Ammon's horn (tissue), 1 donor: Measurements from ENCODE around the gene TMEM82.

Experiments used
- DNase-seq: peaks from one replicate; pipeline ENCODE4 v3.0.0-alpha.2; 2016; ENCODE audit warnings: low spot score

Gene TMEM82

DNA sequence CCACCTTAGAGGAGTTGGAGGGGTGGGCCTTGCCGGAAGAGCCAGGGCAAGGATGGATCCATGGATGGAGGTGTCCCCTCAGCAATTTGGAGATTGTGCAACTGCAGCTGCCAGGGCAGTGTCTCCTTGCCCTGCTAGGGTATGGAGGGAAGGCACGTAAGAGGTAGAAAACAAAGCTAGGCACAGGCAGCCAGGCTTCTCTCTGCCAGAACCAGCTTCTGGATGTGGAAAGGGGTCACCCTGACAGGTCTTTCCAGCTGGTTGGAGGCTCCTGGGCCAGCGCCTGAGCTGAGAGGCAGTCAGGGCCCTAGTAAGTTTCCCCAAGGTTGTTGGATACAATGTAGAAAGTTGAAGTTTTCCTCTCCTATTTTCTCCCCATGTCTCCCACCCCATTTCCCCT is 21.4 kb upstream of the TMEM82 start:
- DNase-seq: no peak

DNA sequence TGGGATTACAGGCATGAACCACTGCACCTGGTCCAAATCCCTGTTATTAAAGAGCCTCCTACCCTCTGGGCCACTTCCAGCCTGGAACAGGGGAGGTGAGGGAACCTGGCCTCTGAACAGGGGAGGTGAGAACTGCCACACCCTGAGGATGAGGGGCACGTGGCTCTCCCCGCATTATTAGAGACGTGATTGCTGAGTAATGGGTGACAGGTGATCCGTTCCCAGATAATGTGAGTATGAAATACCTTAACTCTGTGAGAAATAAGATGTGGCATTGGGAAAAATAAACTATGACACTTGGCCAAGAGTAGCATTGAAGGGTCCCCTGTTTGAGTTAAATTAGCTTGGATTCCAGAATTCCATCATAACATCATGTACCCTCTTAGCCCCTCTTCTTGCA is 19.9 kb upstream of the TMEM82 start:
- no peak for DNase-seq

DNA sequence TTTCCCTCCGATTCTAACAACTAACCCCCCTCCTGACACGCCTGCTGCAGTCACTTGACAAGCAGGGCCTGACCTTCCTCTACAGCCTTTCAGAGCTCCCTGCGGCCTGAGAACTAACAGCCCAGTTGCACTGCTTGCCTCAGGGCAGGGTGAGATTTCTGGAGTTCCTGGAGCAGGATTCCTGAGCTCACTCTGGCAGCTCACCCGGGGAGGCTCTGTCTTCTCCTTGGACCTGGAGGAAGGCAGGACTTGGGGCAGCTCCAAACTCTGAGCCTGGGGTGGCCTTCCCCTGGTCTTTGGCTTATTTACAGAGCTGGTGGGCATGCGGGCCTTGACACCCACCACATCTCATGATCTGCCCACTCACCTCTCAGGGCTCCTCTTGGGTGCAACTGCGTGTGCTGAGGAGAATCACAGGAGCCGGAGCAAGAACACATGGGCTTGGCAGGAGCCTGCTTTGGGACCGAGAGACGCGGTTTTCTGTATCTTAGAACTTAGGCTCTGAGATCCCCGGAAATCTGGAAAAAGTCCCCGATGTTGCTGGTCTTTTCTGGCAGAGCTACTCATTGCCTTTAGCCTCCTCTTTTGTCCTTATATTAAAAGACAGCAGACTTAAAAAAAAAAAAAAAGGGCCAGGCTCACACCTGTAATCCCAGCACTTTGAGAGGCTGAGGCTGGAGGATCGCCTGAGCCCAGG is 19.3 kb upstream of the TMEM82 start:
- no peak for DNase-seq

DNA sequence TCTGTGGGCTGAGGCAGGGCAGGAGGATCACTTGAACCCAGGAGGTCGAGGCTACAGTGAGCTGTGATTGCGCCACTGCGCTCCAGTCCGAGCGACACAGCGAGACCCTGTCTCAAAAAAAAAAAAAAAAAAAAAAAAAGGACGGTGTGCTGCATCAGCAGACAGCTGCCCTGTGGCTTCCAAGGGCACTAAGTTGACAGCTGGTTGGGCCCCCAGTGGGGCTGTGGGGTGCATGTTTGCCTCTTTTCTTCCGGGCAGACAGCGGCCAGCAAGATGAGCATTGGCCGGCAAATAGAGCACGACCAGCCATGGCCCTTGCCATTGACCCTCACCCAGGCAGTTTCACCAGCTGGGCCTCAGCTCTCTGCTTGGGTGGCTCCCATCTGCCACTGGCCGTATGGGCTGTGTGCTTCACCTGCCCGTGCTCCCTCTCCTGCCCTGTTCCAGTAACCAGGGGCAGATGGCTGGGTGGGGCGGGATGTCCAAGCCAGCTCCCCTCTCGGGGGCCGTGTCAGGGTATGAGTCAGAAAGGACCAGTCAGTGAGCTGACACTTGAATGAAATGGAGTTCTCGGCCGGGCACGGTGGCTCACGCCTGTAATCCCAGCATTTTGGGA is 18.6 kb upstream of the TMEM82 start:
- no peak for DNase-seq

DNA sequence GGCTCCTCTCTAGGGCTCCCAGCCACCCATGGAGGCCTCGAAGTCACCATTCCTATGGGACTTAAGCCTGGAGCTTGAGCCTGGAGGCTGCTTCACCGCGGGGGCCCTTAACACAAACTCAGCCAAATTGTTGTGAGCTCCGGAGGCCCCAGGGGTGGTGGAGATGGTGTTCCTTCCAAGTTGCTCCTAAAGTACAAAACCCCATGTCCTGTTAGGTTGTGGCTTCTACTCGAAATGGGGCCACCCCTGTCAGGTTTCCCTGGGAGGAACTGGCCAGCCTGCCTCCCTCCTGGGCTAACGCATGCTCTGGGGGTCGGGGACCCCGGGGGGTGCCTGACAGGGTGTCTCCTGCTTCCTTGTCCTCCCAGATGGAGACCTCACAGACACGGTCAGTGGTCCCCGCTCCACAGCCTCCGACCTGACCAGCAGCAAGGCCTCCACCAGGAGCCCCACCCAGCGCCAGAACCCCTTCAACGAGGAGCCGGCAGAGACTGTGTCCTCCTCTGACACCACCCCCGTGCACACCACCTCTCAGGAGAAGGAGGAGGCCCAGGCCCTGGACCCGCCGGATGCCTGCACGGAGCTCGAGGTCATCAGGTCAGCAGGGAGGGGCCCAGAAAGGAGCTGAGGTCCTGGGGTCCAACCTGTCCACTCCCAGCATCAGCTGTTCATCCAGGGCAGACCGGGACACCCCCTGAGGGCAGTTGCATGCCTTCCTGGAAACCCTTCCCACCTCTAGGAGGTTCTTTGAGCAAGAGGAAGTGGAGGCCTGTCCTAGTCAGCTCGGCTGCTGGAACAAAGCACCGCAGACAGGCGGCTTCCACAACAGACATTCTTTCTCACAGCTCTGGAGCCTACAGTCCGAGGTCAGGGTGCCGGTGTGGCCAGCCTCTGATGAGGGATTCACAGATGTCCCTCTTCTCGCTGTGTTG is 17.1 kb upstream of the TMEM82 start:
- no peak for DNase-seq

DNA sequence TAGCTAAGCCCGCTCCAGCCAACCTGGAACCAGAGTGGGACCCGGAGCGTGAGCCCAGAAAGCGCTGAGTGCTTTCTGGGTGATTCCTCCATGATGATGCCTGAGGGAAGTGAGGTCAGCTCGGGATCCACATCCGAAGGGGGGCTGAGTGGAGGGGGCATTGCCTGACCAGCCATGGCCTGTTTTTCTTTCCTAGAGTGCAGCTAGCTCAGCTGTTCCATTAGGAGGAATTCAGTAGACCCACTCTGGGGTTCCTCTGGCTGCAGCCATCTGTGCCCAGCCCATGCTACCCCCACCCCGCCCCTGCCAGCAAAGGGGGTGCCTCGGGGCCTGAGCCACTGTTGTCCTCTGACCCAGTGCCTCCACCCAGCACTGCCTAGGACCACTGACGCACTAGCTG is 15.8 kb upstream of the TMEM82 start:
- DNase-seq: no peak

DNA sequence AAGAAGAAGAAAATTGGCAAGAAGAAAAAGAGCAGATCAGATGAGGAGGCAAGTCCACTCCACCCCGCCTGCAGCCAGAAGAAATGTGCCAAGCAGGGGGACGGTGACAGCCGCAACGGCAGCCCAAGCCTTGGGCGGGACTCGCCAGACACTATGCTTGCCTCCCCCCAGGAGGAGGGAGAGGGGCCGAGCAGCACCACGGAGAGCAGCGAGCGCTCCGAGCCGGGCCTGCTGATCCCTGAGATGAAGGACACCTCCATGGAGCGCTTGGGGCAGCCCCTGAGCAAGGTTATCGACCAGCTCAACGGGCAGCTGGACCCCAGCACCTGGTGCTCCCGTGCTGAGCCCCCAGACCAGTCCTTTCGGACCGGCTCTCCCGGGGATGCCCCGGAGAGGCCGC is 15.3 kb upstream of the TMEM82 start:
- no peak for DNase-seq

DNA sequence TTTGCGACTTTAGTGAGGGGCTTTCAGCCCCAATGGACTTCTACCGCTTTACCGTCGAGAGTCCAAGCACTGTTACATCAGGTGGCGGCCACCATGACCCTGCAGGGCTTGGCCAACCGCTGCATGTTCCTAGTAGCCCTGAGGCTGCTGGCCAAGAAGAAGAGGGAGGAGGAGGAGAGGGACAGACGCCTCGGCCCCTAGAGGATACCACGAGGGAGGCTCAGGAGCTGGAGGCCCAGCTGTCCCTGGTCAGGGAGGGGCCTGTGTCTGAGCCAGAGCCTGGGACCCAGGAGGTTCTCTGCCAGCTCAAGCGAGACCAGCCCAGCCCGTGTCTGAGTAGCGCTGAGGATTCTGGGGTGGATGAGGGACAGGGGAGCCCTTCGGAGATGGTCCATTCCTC is 14.9 kb upstream of the TMEM82 start:
- DNase-seq: no peak

DNA sequence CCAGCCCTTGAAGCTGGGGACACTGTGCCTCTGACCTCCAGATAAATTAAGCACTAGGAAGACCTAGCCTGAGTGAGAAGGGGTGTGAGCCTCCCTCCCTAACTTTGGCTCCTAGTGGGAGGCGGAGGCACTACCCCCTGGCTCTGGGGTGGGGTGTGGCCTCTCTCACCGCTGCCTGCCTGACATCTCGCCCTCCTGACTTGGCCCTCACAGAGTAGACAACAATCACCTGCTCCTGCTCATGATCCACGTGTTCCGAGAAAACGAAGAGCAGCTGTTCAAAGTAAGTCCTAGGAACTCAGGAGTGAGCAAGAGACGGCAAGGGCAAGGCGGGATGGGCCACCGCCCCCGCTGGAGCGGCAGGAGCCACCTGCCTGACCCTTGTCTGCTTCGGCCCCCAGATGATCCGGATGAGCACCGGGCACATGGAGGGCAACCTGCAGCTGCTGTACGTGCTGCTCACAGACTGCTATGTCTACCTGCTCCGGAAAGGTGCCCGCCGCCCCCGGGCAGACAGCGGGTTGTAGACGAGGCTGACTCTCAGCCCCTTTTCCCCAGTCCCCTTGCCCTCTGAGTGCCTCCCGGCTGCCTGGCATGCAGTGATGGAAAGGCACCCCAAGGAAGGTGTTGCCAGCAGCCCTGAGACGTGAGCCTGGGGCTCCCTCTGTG is 14.3 kb upstream of the TMEM82 start:
- DNase-seq: no peak

DNA sequence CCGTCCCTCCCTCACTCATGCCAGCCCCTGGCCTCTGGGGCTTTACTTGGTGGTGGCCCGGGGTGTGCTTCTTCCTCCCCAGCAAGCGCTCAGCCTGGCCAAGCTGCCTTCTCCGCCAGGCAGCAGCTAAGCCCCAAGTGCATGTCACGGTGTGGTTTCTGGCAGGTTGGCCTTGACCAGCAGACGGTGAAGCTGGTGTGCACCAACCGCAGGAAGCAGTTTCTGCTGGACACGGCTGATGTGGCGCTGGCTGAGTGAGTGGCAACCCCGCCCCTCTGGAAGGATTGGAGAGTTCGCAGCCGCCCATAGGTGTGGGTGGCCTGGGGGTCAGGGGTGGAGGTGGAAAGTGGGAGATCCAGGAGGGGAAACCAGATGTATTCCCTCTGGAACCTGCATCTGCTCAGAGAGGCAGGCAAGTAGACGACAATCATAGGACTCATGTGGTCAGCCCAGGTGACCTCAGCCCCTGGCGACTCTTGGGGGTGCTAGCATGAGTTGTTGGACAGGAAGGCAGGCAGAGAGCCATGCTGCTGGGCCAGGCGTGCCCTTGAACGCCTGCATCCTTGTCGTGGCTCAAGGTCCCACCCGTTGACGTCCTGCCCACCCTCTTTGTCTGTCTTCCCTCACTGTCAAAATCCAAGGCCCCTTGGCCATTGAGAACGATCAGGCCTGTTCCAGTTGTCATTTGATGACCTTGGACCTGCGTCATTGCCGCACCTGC is 13.2 kb upstream of the TMEM82 start:
- no peak for DNase-seq

DNA sequence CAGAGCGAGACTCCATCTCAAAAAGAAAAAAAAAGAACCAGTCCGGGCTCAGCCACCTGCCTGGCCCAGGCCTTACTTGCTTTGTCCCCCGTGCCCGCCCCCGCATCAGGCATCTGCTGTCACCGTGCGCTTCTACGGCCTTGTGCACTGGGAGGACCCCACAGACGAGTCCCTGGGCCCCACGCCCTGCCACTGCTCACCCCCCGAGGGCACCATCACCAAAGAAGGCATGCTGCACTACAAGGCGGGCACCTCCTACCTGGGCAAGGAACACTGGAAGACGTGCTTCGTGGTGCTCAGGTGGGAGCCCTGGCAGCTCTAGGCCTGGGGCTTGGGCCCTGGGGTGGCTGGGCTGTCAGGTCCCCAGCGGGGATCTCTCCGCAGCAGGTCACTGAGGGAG is 11.9 kb upstream of the TMEM82 start:
- DNase-seq: no peak

DNA sequence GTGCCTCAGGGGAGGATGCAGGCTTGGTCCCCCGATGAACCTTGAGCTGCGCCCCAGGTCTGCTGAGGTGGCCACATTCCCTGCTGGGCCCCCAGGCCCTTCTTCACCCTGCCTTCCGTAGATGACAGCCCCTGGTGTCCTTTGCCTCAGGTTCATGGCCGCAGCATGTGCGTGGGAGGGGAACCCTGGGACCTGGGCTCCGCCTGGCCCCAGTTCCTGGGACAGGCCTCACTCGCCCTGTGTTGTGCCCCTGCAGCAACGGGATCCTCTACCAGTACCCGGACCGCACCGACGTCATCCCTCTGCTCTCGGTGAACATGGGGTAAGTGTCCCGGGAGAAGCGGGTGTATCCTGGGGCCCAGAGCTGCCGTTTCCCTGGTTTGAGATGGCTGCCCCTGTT is 11.4 kb upstream of the TMEM82 start:
- no peak for DNase-seq

DNA sequence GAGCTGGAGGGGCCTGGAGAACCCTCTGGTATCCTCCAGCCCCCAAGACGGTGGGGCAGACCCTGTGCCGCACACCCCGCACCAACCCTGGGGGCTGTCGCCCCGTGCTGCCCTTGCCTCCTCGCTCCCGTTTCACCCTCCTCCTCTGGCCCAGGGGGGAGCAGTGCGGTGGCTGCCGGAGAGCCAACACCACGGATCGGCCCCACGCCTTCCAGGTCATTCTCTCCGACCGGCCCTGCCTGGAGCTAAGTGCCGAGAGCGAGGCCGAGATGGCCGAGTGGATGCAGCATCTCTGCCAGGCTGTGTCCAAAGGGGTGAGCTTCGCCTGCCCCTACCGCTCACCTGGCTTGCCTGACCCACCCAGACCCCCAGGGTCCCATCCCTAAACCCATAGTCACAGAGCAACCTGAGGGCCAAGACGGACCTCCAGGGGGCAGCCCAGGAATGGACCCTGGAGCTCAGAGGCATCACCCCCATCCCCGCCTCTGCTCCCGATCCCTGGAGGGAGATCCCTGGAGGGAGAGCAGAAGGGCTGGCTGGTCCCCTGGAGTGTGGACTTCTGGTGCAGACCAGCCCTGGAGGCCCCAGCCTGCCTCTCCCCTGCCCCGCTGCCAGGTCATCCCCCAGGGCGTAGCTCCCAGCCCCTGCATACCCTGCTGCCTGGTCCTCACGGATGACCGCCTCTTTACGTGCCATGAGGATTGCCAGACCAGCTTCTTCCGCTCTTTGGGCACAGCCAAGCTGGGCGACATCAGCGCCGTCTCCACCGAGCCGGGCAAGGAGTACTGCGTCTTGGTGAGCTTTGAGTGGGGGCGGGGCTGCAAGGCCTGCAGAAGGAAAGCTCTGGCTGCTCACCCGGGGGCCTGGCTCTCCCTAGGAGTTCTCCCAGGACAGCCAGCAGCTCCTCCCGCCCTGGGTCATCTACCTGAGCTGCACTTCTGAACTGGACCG is 10.3 kb upstream of the TMEM82 start:
- DNase-seq: no peak

DNA sequence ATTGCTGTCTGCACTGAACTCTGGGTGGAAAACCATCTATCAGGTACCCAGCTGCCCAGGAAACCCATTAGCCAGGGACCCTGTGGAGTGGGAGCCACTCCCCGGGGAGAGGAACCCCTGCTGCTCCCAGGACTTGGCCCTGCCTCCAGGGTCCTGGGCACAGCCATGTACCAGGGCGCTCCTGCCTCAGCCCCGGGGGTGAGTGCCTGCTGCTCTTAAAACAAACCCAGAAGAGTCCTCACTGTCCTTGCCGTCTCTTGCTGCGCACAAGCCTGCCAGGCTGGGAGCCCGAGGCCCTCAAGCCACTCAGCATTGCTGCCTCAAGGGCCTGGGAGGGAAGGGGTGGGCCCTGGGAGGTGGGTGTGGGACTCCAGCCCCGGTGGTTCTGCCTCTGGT is 9.6 kb upstream of the TMEM82 start:
- DNase-seq: no peak

DNA sequence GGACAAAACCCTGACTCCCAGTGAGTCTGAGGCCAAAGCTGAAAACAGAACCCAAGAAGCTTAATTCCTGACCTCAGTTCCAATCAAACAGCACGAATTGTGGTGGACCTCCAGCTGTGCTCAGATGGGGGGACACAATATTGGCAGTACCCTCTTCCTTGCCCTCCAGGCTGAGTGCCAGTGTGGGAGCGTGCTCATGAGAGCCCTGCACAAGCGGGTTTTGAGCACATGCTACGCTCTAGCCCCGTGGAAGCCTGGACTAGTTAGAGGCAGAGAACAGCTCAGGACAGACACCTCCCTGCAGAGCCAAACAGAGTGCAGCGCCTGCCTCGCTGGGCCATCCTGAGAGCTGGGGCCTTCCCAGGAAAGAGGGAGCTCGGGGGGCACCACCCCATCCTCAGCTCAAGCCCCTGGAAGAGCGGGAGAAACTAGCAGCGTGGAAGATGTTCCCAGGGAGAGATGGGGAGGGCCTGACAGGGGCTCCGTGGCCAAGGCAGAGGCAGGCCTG is 9.0 kb upstream of the TMEM82 start:
- DNase-seq: no peak

DNA sequence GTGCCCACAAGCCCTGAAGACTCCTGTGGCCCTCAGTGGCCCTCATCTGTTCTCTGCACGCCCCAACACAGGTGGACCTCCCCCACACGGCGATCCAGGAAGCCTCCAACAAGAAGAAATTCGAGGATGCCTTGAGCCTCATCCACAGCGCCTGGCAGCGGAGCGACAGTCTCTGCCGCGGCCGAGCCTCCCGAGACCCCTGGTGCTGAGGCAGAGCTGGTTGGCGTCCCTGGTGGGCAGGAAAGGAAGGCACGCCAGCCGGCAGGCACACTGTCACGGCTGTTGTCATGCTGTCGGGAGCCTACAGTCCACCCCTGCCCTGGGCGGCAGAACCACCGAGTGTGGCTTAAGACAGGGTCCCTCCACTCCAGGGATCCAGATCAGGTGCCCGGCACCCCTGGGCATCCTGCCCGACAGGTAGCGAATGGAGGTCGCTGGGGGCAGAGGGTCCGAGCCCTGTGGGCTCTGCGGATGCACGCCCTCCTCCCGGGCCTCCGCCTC is 8.5 kb upstream of the TMEM82 start:
- no peak for DNase-seq

DNA sequence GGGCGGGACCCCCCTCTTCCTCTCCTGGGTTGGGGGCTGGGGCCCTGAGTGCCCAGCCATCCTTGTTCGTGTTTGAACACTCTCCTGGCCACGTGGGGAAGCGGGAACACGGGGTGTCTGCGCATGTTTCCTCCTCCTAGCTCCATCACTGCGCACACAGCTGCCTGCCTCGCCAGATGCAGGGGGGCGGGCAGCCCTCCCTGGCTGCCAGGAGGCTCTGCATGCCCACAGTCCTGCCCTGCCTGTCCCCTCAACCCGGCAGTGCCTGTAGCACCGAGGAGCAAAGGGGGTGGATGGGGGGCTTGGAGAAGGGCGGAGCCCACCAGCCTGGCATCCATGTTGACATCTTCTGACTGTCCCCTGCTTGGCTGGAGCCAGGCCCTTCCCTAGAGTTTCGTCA is 8.0 kb upstream of the TMEM82 start:
- DNase-seq: no peak

DNA sequence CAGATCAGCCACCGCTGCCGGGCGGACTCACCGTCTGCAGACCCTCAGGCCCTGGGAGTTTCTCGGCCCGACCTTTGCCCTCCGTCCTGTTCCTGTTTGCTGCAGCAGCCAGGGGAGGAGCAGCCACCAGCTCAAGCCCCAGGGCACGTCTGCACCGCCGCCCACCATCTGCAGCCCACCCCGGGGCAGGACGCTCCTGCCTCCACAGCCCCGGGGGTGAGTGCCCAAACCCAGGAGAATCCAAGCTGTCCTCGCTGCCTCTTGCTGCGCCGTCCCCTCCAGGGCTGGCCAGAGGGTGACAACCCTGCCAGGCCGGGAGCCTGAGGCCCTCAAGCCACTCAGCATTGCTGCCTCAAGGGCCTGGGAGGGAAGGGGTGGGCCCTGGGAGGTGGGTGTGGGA is 7.4 kb upstream of the TMEM82 start:
- no peak for DNase-seq

DNA sequence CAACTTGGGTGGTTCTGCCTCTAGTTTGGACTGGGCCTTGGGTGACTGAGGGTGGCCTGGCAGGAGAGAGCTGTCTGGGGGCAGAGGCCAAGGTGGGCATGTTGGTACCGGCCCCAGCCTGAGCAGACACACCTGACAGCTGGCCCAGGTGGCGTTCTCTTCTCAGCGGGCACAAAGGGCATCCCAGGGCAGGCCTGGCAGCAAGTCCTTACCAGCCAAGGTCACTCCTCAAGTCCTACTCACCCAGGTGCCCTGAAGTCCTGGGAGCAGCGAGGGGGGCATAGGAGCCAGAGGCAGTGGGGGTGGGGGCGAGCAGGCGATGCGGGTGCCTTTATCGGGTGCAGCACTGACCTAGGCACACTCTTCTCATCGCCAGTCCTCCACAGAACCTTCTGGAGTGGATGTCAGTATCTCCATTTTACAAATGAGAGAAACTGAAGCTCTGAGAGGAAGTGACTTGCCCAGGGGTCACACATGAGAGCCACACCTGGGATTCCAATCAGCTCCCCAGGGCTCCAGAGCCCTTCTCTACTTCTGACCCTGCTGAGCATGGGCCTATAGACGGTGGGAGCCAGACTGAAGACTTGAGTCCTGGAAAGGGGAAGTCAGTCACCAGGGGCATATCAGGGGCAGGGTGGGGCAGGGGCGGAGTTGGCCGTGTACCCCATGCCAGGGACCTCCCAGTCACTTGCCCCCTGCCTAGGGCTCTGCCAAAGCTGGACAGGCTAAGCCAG is 6.8 kb upstream of the TMEM82 start:
- DNase-seq: no peak
